Measurements from ENCODE around the gene SHMT2. TPM values are rescaled to one million over a fixed set of nuclear protein-coding genes. Genes with fewer than 3 reads are reported as not detected.

Gene SHMT2
- total and polyA plus RNA-seq, 8 donors, result 20.0 to 183 (median 55.5) TPM

GRCh38 chr12:57262126-57262822 lies 32.8 kb downstream of the SHMT2 start:
- 78 to 89% methylated on average over 3 of the region's 3 CpGs for WGBS, 2 donors
- TF ChIP-seq, protein P1, sequence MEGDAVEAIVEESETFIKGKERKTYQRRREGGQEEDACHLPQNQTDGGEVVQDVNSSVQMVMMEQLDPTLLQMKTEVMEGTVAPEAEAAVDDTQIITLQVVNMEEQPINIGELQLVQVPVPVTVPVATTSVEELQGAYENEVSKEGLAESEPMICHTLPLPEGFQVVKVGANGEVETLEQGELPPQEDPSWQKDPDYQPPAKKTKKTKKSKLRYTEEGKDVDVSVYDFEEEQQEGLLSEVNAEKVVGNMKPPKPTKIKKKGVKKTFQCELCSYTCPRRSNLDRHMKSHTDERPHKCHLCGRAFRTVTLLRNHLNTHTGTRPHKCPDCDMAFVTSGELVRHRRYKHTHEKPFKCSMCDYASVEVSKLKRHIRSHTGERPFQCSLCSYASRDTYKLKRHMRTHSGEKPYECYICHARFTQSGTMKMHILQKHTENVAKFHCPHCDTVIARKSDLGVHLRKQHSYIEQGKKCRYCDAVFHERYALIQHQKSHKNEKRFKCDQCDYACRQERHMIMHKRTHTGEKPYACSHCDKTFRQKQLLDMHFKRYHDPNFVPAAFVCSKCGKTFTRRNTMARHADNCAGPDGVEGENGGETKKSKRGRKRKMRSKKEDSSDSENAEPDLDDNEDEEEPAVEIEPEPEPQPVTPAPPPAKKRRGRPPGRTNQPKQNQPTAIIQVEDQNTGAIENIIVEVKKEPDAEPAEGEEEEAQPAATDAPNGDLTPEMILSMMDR (IDR thresholded peaks at IDR 0.05), result no peak
- Histone ChIP-seq H3K27ac (no peak overlapping the region), H3K9me3 (no peaks in the 10 kb centered on the region), H3K4me3 (no peak overlapping the region), H3K4me1 (peaks cover 4 to 16% (median 7%) of the 10 kb centered on the region in 3 donors), H3K27me3 (no peaks in the 10 kb centered on the region), H3K36me3 (peaks cover 0 to 21% (median 4%) of the 10 kb centered on the region in 3 donors)
- DNase-seq, result no peak
- no peak for ATAC-seq
- intact Hi-C loops (cut with DNase I), result no loop called here
- no peak for FAIRE-seq

DNA sequence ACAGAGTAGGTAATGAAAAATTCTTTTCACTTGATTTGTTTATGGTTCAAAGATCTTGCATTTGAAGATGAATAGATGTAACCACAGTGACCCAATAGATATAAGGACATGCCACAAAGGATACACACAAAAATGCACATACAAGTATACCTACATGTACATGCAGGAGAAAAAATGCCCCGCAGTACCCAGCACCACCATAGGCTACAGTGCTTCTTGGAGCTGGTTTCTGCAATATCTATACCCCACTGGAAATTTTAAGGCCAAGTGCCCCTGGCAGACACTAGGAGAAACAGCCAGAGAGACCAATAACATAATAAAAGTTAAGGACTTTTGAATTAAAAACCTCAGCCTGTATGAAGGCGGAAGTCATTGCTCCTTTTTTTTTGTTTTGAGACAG lies 33.6 kb downstream of the SHMT2 start:
- ATAC-seq, result no peak
- TF ChIP-seq, protein P1 (IDR thresholded peaks at IDR 0.05), result peak in 1 of 4 donors; percentile 10
- Histone ChIP-seq H3K4me3 (no peak overlapping the region), H3K36me3 (peaks cover 0 to 15% (median 0%) of the 10 kb centered on the region in 3 donors), H3K27ac (no peak overlapping the region), H3K27me3 (no peaks in the 10 kb centered on the region), H3K9me3 (no peaks in the 10 kb centered on the region), H3K4me1 (peaks cover 4 to 16% (median 7%) of the 10 kb centered on the region in 3 donors)
- intact Hi-C loops (cut with DNase I), result no loop called here
- no peak for DNase-seq
- 85 to 94% methylated on average over 2 of the region's 2 CpGs for WGBS, 2 donors
- FAIRE-seq, result no peak

DNA sequence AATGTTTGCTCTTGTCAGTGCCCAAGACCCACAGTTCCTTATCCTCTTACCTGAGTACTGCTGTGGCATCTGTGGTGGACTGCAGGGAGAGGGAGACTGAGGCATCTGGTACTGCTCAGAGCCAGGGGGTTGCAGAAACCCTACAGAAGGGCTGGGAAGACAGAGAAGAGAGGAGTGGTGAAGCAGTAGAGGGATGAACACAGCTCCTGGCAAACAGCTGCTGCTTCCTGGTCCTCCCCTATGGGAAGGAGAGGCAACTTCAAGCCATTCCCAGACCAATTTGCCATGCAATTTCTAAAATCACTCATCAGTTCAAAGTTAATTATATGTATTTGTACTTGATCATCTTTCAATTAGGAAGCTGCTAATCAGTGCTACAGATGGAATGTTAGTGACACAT lies 37.2 kb downstream of the SHMT2 start:
- no peak overlapping the region for H3K4me3 ChIP-seq
- peaks cover 0 to 31% (median 15%) of the 10 kb centered on the region in 3 donors for H3K36me3 ChIP-seq
- no peaks in the 10 kb centered on the region for H3K27me3 ChIP-seq
- TF ChIP-seq, protein P1 (IDR thresholded peaks at IDR 0.05), result no peak
- no peak for FAIRE-seq
- no peaks in the 10 kb centered on the region for H3K9me3 ChIP-seq
- DNase-seq, result no peak
- no peak overlapping the region for H3K27ac ChIP-seq
- intact Hi-C loops (cut with DNase I), result no loop called here
- no peak for ATAC-seq
- no peaks in the 10 kb centered on the region for H3K4me1 ChIP-seq

- peaks cover 0 to 31% (median 15%) of the 10 kb centered on the region in 3 donors for H3K36me3 ChIP-seq
- no peak for ATAC-seq
Observed at GRCh38 chr12:57268264-57268663, 38.8 kb downstream of the SHMT2 start.

More at GRCh38 chr12:57268264-57268663, 38.8 kb downstream of the SHMT2 start:
- WGBS, 2 donors, result 91% methylated on average over 7 of the region's 7 CpGs
- intact Hi-C loops (cut with DNase I), result no loop called here
- Histone ChIP-seq H3K4me3 (no peak overlapping the region), H3K9me3 (no peaks in the 10 kb centered on the region), H3K27me3 (no peaks in the 10 kb centered on the region), H3K27ac (no peak overlapping the region), H3K4me1 (no peaks in the 10 kb centered on the region)
- TF ChIP-seq, protein P1 (IDR thresholded peaks at IDR 0.05), result no peak
- DNase-seq (no peak), FAIRE-seq (no peak)
